CD4-positive, alpha-beta T cell treated with Interferon gamma for 1 hour (primary cell): ENCODE data around the gene TSPAN1.
A peak's percentile ranks its signal among the peaks of the same experiment; 100 is the strongest.
"Not testable (repeated sequence)": the region's sequence is repeated elsewhere in the genome, so short reads cannot be mapped to it uniquely, and the experiment has no call there.

ENCODE experiments used
- DNase-seq: peaks from one replicate; pipeline ENCODE4 v3.0.0-alpha.2; 2020

The TSPAN1 gene

GRCh38 chr1:46220808-46221207 lies 45.9 kb downstream of the TSPAN1 start:
- DNase-seq: no peak

DNA sequence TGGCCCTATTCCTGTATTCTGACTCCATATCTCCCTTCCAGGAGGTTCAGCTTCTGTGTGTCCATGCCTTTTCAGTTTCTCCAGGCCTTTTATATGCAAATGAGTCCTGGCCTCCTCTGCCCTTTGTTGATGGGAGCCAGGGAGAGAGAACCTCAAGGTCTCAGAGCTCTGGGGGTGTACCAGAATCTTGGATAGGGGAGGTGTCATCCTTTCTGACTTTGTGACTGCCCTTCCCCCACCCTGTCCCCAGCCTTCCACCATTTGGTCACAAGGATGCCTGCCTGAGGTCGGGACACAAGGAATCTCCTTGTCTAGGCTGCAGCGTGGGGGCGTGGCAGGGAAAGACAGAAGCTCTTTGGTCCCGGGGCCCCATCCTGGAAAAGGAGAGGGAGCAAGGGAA lies 46.9 kb downstream of the TSPAN1 start:
- DNase-seq: no peak

- DNase-seq: not testable (repeated sequence)
Observed at GRCh38 chr1:46223055-46223454, 48.2 kb downstream of the TSPAN1 start.

DNA sequence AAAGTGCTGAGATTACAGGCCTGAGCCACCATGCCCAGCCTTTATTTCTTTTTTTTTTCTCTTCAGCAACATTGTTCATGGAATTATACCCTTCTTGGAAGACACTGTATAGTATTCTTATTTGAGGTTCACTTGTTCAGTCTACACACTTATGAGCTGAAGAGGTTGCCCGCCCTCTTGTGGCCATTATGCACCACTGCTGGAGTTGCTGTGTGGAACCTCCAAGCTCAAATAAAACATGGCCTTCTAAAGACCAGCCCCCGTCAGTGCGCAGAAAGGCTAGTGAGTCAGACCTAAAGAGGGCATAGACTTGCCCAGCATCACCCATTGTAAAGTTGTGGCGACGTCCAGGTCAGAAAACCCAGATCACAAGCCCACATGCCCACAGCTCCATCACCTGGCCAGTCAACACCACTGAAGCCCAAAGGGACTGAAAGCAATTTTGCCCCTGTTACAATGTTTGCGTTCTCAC lies 48.6 kb downstream of the TSPAN1 start:
- peak; percentile 57 for DNase-seq

GRCh38 chr1:46224966-46225365 lies 50.1 kb downstream of the TSPAN1 start:
- DNase-seq: no peak

GRCh38 chr1:46231231-46231630 lies 56.3 kb downstream of the TSPAN1 start:
- DNase-seq: not testable (repeated sequence)
